Liver (tissue), 9 donors: Measurements from ENCODE around the gene UBALD2. TPM values are rescaled to one million over a fixed set of nuclear protein-coding genes. Genes with fewer than 3 reads are reported as not detected.

Source experiments
- DNase-seq: peaks from one replicate; pipeline ENCODE4 v3.0.0-alpha.2; 2017; ENCODE audit warnings: low spot score
- H3K27ac ChIP-seq, 2 donors: one replicate each; pipeline ENCODE4 v1.7.0; 2013; ENCODE audit warnings: inconsistent platforms in 2 of 2, low read length in 2 of 2, control low read depth in 1 of 2, low read depth in 1 of 2, mild to moderate bottlenecking in 1 of 2
- H3K27me3 ChIP-seq, 4 donors: one replicate each; pipeline versions ENCODE4 v1.6.1 to v1.7.0; 2013; ENCODE audit warnings: low read length in 3 of 4, inconsistent platforms in 1 of 4, mild to moderate bottlenecking in 1 of 4, moderate library complexity in 1 of 4; ENCODE audit not compliant: control insufficient read depth in 4 of 4, insufficient read depth in 4 of 4
- H3K36me3 ChIP-seq, 4 donors: one replicate each; pipeline versions ENCODE4 v1.6.1 to v1.7.0; 2013; ENCODE audit warnings: low read length in 3 of 4, mild to moderate bottlenecking in 3 of 4, low read depth in 1 of 4, moderate library complexity in 1 of 4; ENCODE audit not compliant: control insufficient read depth in 4 of 4, insufficient read depth in 3 of 4
- H3K4me1 ChIP-seq, 4 donors: one replicate each; pipeline versions ENCODE4 v1.6.1 to v1.7.0; 2013; ENCODE audit warnings: low read length in 3 of 4, mild to moderate bottlenecking in 3 of 4, moderate library complexity in 1 of 4; ENCODE audit not compliant: control insufficient read depth in 4 of 4, insufficient read depth in 4 of 4
- H3K4me3 ChIP-seq, 3 donors: one replicate each; pipeline versions ENCODE4 v1.6.1 to v1.7.0; 2013; ENCODE audit warnings: low read length in 3 of 3, control low read depth in 1 of 3, low read depth in 1 of 3, mild to moderate bottlenecking in 1 of 3
- H3K9ac ChIP-seq, 2 donors: one replicate each; pipeline ENCODE4 v1.7.0; 2013; ENCODE audit warnings: low read length in 2 of 2, mild to moderate bottlenecking in 2 of 2, moderate library complexity in 2 of 2, control low read depth in 1 of 2, low read depth in 1 of 2
- H3K9me3 ChIP-seq, 4 donors: one replicate each; pipeline versions ENCODE4 v1.6.1 to v1.7.0; 2013; ENCODE audit warnings: low read length in 3 of 4; ENCODE audit not compliant: control insufficient read depth in 4 of 4
- CTCF ChIP-seq: fragments of 150-350 bp; IDR thresholded peaks from 2 replicates; pipeline ENCODE4 v1.5.1; 2017; ENCODE audit warnings: improper control_type of control experiment, low read depth, low read length; ENCODE audit not compliant: missing input control
- EGR1 ChIP-seq, 2 donors: IDR thresholded peaks; 2 replicates each; pipeline ENCODE4 v1.6.1; 2016 to 2018; ENCODE audit warnings: antibody characterized with exemption in 2 of 2, low read depth in 2 of 2
- FOXA1 ChIP-seq: IDR thresholded peaks from 2 replicates; pipeline ENCODE4 v1.6.1; 2016; ENCODE audit warnings: antibody characterized with exemption
- FOXA2 ChIP-seq: IDR thresholded peaks from 2 replicates; pipeline ENCODE4 v1.6.1; 2016; ENCODE audit warnings: antibody characterized with exemption
- GABPA ChIP-seq, 2 donors: IDR thresholded peaks in 1 of 2; conservative IDR thresholded peaks in 1 of 2; 2 replicates each; pipeline ENCODE4 v1.6.1; 2016; ENCODE audit warnings: antibody characterized with exemption in 2 of 2, mild to moderate bottlenecking in 1 of 2, moderate library complexity in 1 of 2
- HNF4A ChIP-seq, 2 donors: conservative IDR thresholded peaks; 2 replicates each; pipeline ENCODE4 v1.6.1; 2016; ENCODE audit warnings: antibody characterized with exemption in 2 of 2, mild to moderate bottlenecking in 2 of 2
- HNF4G ChIP-seq: IDR thresholded peaks from 2 replicates; pipeline ENCODE4 v1.6.1; 2016; ENCODE audit warnings: antibody characterized with exemption
- JUND ChIP-seq, 2 donors: IDR thresholded peaks; 2 replicates each; pipeline ENCODE4 v1.6.1; 2016; ENCODE audit warnings: antibody characterized with exemption in 2 of 2
- MAX ChIP-seq: IDR thresholded peaks from 2 replicates; pipeline ENCODE4 v1.6.1; 2016; ENCODE audit warnings: antibody characterized with exemption
- RAD21 ChIP-seq, 2 donors: IDR thresholded peaks; 2 replicates each; pipeline ENCODE4 v1.6.1; 2016; ENCODE audit warnings: antibody characterized with exemption in 2 of 2, mild to moderate bottlenecking in 2 of 2
- REST ChIP-seq: IDR thresholded peaks from 2 replicates; pipeline ENCODE4 v1.6.1; 2016; ENCODE audit warnings: antibody characterized with exemption, mild to moderate bottlenecking
- RXRA ChIP-seq, 2 donors: IDR thresholded peaks; 2 replicates each; pipeline ENCODE4 v1.6.1; 2017 to 2018; ENCODE audit warnings: antibody characterized with exemption in 2 of 2, mild to moderate bottlenecking in 1 of 2
- SP1 ChIP-seq: IDR thresholded peaks from 2 replicates; pipeline ENCODE4 v1.6.1; 2018; ENCODE audit warnings: antibody characterized with exemption, mild to moderate bottlenecking
- TAF1 ChIP-seq: conservative IDR thresholded peaks from 2 replicates; pipeline ENCODE4 v1.6.1; 2016; ENCODE audit warnings: antibody characterized with exemption, mild to moderate bottlenecking
- YY1 ChIP-seq: IDR thresholded peaks from 2 replicates; pipeline ENCODE4 v1.6.1; 2016; ENCODE audit warnings: antibody characterized with exemption, mild to moderate bottlenecking
- WGBS: extraction: QIAGEN DNeasy Blood & Tissue Kit; methylation state at CpG from one replicate; pipeline ENCODE4 v1.1.7; 2013; 5-methylcytosine and 5-hydroxymethylcytosine counted together
- polyA plus RNA-seq, 2 donors: library from polyadenylated mRNA; stranded (reverse) in 1 of 2; unstranded in 1 of 2; fragments of 200-250 nt in 1 of 2; fragments of >200 nt in 1 of 2; fragmentation: Nextera tagmentation in 1 of 2; extraction: Ambion mirVana in 1 of 2; gene quantifications; one replicate each; pipeline versions ENCODE4 v1.2.1 to v1.2.3, GENCODE V29; 2013 to 2015
- total RNA-seq, 2 donors: library from RNA; depleted of rRNA; stranded (reverse); fragments of >200 nt; gene quantifications; one replicate each; pipeline ENCODE4 v1.2.3, GENCODE V29; 2014
- donor health status: healthy.
- donor health status: healthy.
- donor health status: healthy.
- donor health status: healthy.
- donor health status: healthy.

Gene UBALD2
- total and polyA plus RNA-seq, 4 donors = 1.4 to 6.5 (median 3.6) TPM

- no peak overlapping the region for H3K27ac ChIP-seq
- 81% methylated on average over 26 of the region's 26 CpGs for WGBS
- no peak for DNase-seq
- H3K36me3 ChIP-seq = peaks cover 0 to 3% (median 0%) of the 10 kb centered on the region in 4 donors
- H3K9ac ChIP-seq = no peak overlapping the region
- H3K9me3 ChIP-seq = no peaks in the 10 kb centered on the region
- peaks cover 7 to 23% (median 16%) of the 10 kb centered on the region in 4 donors for H3K4me1 ChIP-seq
- H3K4me3 ChIP-seq = no peak overlapping the region
- no peaks in the 10 kb centered on the region for H3K27me3 ChIP-seq
- TF ChIP-seq JUND (IDR thresholded peaks at IDR 0.05) = no peak
- no peak for TF ChIP-seq TAF1
- no peak for TF ChIP-seq EGR1 (IDR thresholded peaks at IDR 0.05; ENCODE audit: low read depth in 2 of 2)
- TF ChIP-seq RAD21 (IDR thresholded peaks at IDR 0.05) = no peak
Measured at GRCh38 chr17:76273445-76274111, 8.4 kb downstream of the UBALD2 start.

- no peaks in the 10 kb centered on the region for H3K9me3 ChIP-seq
- peaks cover 7 to 22% (median 15%) of the 10 kb centered on the region in 4 donors for H3K4me1 ChIP-seq
- DNase-seq = no peak
- no peaks in the 10 kb centered on the region for H3K27me3 ChIP-seq
- peaks cover 0 to 1% (median 0%) of the 10 kb centered on the region in 4 donors for H3K36me3 ChIP-seq
- WGBS = 75% methylated on average over 21 of the region's 21 CpGs
- TF ChIP-seq FOXA1 (no peak), HNF4A (conservative IDR thresholded peaks at IDR 0.05) (no peak), RAD21 (IDR thresholded peaks at IDR 0.05) (no peak), FOXA2 (no peak), TAF1 (no peak), MAX (no peak), SP1 (no peak), HNF4G (no peak), JUND (IDR thresholded peaks at IDR 0.05) (no peak), CTCF (no peak), RXRA (IDR thresholded peaks at IDR 0.05) (no peak), EGR1 (IDR thresholded peaks at IDR 0.05; ENCODE audit: low read depth in 2 of 2) (no peak), REST (no peak), YY1 (no peak), GABPA (IDR thresholded peaks at IDR 0.05 in 1 of 2, conservative IDR thresholded peaks at IDR 0.05 in 1 of 2) (no peak)
- H3K9ac ChIP-seq = no peak overlapping the region
- no peak overlapping the region for H3K27ac ChIP-seq
- H3K4me3 ChIP-seq = no peak overlapping the region
Measured at GRCh38 chr17:76274112-76274956, 9.2 kb downstream of the UBALD2 start.
